ENCODE data around the gene PAK6. TPM values are rescaled to one million over a fixed set of nuclear protein-coding genes. Genes with fewer than 3 reads are reported as not detected.

The PAK6 gene
- total and polyA plus RNA-seq, 9 of the 15 experiments (the other 6 are each of a cell fraction or from before 2014, with no cell fraction given), result 0.03 to 0.74 (median 0.16) TPM; not detected in 2

DNA sequence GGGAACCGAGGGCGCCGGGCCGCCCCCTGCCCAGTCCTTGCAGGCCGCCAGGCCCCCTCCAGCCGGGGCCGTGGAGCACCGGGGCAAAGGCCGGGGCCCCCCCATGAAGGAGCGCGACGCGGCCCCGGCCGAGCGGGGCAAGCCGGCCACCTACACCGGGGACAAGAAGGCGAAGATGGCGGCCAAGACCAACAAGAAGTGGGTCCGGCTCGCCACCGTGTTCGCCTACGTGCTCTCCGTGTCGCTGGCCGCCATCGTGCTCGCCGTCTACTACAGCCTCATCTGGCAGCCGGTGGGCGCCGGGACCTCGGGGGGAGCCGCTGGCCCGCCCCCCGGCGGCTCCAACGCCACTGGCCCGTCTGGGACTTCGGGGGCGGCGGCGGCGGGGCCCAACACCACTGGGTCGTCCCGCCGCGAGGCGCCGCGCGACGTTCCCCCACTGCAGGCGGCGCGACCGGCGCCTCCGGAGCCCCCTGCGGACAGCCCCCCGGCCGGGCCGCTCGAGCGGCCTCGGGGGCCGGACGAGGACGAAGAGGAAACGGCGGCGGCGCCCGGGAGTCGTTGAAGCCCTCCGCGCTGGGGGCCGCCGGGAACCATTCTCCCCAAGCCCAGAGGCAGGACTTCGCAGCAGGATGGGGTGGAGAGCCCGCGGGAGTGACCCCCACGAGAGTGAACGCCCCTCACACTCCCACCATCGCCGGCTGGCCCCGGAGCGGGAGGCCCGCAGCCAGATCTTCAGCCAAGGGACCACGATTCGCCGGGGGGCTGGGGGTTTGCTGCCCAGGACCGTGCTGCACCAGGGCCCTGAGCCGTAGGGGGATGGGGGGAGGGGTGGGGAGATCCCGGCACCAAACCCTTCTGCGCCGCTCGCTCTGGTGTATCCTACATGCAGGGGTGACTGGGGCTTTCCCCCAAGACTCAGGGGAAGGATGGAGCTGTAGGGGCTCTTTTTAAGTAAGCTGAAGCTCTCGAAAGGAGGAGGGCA lies 85.4 kb downstream of the PAK6 start:
- in situ Hi-C loops (cut with MboI) (no loop called here), intact Hi-C loops (cut with micrococcal nuclease) (loop anchor here (5.0 kb wide), 2 partner anchors 42 to 98 kb away; partner anchors contain the start of gene ANKRD63)
- ATAC-seq, result no peak
- POLR2A ChIA-PET, result interaction anchor here (0.7 to 2.1 kb wide), 4 partner anchors 13 to 322 kb away, joined by 3 to 12 read pairs (median 7); partner anchors contain the start of gene CCDC9B
- Histone ChIP-seq H3K9ac (ENCODE audit: insufficient read depth in 1 of 2, low read depth in 2 of 2, low read length in 2 of 2) (peak overlapping the region; percentile 70 to 95), H3K36me3 (ENCODE audit: control insufficient read depth, insufficient read depth, low read length) (peaks cover 38% of the 10 kb centered on the region), H3K4me1 (replicated peaks in 1 of 2; ENCODE audit: control insufficient read depth in 2 of 2, insufficient read depth in 2 of 2, low read length in 2 of 2) (peaks cover 34 to 37% of the 10 kb centered on the region in 2 experiments), H3K4me3 (peak overlapping the region; percentile 51), H3K79me2 (ENCODE audit: control insufficient read depth, insufficient read depth, low read length) (peaks cover 21% of the 10 kb centered on the region), H3K9me3 (replicated peaks; ENCODE audit: control insufficient read depth, insufficient read depth, low read depth, low read length) (no peaks in the 10 kb centered on the region), H2AFZ (ENCODE audit: low read depth, low read length) (peak overlapping the region; percentile 49), H3K27me3 (ENCODE audit: control insufficient read depth in 2 of 2, insufficient read depth in 2 of 2, low read length in 2 of 2) (no peaks in the 10 kb centered on the region), H3K4me2 (ENCODE audit: insufficient read depth, low read length) (peak overlapping the region; percentile 75), H4K20me1 (replicated peaks; ENCODE audit: control insufficient read depth, insufficient read depth, low read length) (no peaks in the 10 kb centered on the region; the same call in 1 of the 2 replicates), H3K9me1 (ENCODE audit: control insufficient read depth, insufficient read depth, low read length) (no peaks in the 10 kb centered on the region), H3K27ac (ENCODE audit: extremely low read depth, low read depth, low read length) (peak overlapping the region; percentile 75)
- peak; percentile 29 to 76 (median 56) for DNase-seq (ENCODE audit: extremely low read depth in 1 of 4, low spot score in 3 of 4)
- CTCF ChIA-PET (ENCODE audit: low intra/inter-chr PET ratio), result interaction anchor here (1.5 to 1.8 kb wide), 3 partner anchors 13 to 98 kb away, joined by 3 to 5 read pairs (median 5); no protein-coding TSS in a partner anchor
- no TSS peak for BruUV-seq (replicated peaks)
- FAIRE-seq, result no peak
- 6% methylated on average over 28 of the region's 101 CpGs for WGBS (ENCODE audit: insufficient coverage, low coverage, missing lambda C conversion rate)
- TF ChIP-seq FOXP1 (CRISPR knock-in tag; IDR thresholded peaks at IDR 0.05) (no peak), ZNF124 (CRISPR knock-in tag; IDR thresholded peaks at IDR 0.05) (no peak), ZC3H4 (CRISPR knock-in tag; IDR thresholded peaks at IDR 0.05; ENCODE audit: borderline replicate concordance) (no peak), KLF13 (tag; IDR thresholded peaks at IDR 0.05; ENCODE audit: borderline replicate concordance, low read depth) (no peak), BDP1 (IDR thresholded peaks at IDR 0.05; ENCODE audit: insufficient read depth, insufficient read length) (no peak), ZZZ3 (IDR thresholded peaks at IDR 0.05) (no peak), CEBPG (CRISPR knock-in tag; IDR thresholded peaks at IDR 0.05) (no peak), CEBPG (tag; conservative IDR thresholded peaks at IDR 0.05 in 1 of 2, IDR thresholded peaks at IDR 0.05 in 1 of 2) (no peak), RAD21 (CRISPR knock-in tag; conservative IDR thresholded peaks at IDR 0.05 in 1 of 2, IDR thresholded peaks at IDR 0.05 in 1 of 2) (no peak), TAF9B (IDR thresholded peaks at IDR 0.05; ENCODE audit: partially characterized antibody) (no peak), MYNN (IDR thresholded peaks at IDR 0.05) (no peak), MYNN (CRISPR knock-in tag; IDR thresholded peaks at IDR 0.05) (no peak), NR2C1 (IDR thresholded peaks at IDR 0.05) (no peak), NR2C1 (tag; IDR thresholded peaks at IDR 0.05) (no peak), DPF2 (IDR thresholded peaks at IDR 0.05) (no peak), ZNF146 (CRISPR knock-in tag; IDR thresholded peaks at IDR 0.05; ENCODE audit: unreplicated experiment) (no peak), MYBL2 (IDR thresholded peaks at IDR 0.05; ENCODE audit: low read depth) (no peak), MYBL2 (CRISPR knock-in tag; IDR thresholded peaks at IDR 0.05; ENCODE audit: borderline replicate concordance) (no peak)
- TF ChIP-seq, protein P1, sequence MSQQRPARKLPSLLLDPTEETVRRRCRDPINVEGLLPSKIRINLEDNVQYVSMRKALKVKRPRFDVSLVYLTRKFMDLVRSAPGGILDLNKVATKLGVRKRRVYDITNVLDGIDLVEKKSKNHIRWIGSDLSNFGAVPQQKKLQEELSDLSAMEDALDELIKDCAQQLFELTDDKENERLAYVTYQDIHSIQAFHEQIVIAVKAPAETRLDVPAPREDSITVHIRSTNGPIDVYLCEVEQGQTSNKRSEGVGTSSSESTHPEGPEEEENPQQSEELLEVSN (IDR thresholded peaks at IDR 0.05; ENCODE audit: borderline replicate concordance in 1 of 2, extremely low read depth in 1 of 2, insufficient read depth in 1 of 2, insufficient read length in 1 of 2, low read depth in 1 of 2, low read length in 1 of 2, poor library complexity in 1 of 2, severe bottlenecking in 1 of 2), result peak in 1 of 2 experiments; percentile 70
- TF ChIP-seq, protein P2, sequence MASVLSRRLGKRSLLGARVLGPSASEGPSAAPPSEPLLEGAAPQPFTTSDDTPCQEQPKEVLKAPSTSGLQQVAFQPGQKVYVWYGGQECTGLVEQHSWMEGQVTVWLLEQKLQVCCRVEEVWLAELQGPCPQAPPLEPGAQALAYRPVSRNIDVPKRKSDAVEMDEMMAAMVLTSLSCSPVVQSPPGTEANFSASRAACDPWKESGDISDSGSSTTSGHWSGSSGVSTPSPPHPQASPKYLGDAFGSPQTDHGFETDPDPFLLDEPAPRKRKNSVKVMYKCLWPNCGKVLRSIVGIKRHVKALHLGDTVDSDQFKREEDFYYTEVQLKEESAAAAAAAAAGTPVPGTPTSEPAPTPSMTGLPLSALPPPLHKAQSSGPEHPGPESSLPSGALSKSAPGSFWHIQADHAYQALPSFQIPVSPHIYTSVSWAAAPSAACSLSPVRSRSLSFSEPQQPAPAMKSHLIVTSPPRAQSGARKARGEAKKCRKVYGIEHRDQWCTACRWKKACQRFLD (CRISPR knock-in tag; IDR thresholded peaks at IDR 0.05), result 0 out of 2 replicates have a peak, but pooled peaks have one; percentile 0

All from K562 (cell line).